Stimulated activated CD4-positive, alpha-beta T cell treated with anti-CD3 and anti-CD28 coated beads, Interleukin-15, amount 100 ng/mL, for 24 hours (primary cell): Measurements from ENCODE around the gene TMEM132D.

Experiments used
- DNase-seq: peaks from one replicate; pipeline ENCODE4 v3.0.0-alpha.2; 2020

Gene TMEM132D

GRCh38 chr12:129310346-129310745 lies 593.5 kb downstream of the TMEM132D start:
- no peak for DNase-seq

GRCh38 chr12:129305851-129306250 lies 598.0 kb downstream of the TMEM132D start:
- no peak for DNase-seq

GRCh38 chr12:129304529-129304928 lies 599.3 kb downstream of the TMEM132D start:
- no peak for DNase-seq

GRCh38 chr12:129300011-129300410 lies 603.8 kb downstream of the TMEM132D start:
- DNase-seq, result no peak

GRCh38 chr12:129298921-129299320 lies 604.9 kb downstream of the TMEM132D start:
- no peak for DNase-seq

GRCh38 chr12:129296671-129297070 lies 607.2 kb downstream of the TMEM132D start:
- no peak for DNase-seq

- DNase-seq, result no peak
These were observed 609.0 kb downstream of the TMEM132D start for GRCh38 chr12:129294868-129295267.

- DNase-seq, result no peak
These were observed 624.1 kb downstream of the TMEM132D start for GRCh38 chr12:129279771-129280170.

GRCh38 chr12:129276361-129277060 lies 627.3 kb downstream of the TMEM132D start:
- no peak for DNase-seq

GRCh38 chr12:129269756-129270495 lies 633.9 kb downstream of the TMEM132D start:
- DNase-seq, result no peak

GRCh38 chr12:129258781-129259318 lies 645.0 kb downstream of the TMEM132D start:
- DNase-seq, result no peak

- no peak for DNase-seq
These were observed 646.3 kb downstream of the TMEM132D start for GRCh38 chr12:129257524-129257923.

GRCh38 chr12:129246630-129247029 lies 657.2 kb downstream of the TMEM132D start:
- DNase-seq, result no peak

GRCh38 chr12:129245769-129246168 lies 658.1 kb downstream of the TMEM132D start:
- no peak for DNase-seq

GRCh38 chr12:129241852-129242251 lies 662.0 kb downstream of the TMEM132D start:
- DNase-seq, result no peak

- no peak for DNase-seq
These were observed 665.9 kb downstream of the TMEM132D start for GRCh38 chr12:129237881-129238280.

GRCh38 chr12:129234209-129234608 lies 669.6 kb downstream of the TMEM132D start:
- DNase-seq, result no peak

- DNase-seq, result no peak
These were observed 672.3 kb downstream of the TMEM132D start for GRCh38 chr12:129231491-129231890.

GRCh38 chr12:129230995-129231394 lies 672.8 kb downstream of the TMEM132D start:
- no peak for DNase-seq

GRCh38 chr12:129226851-129227250 lies 677.0 kb downstream of the TMEM132D start:
- no peak for DNase-seq

- DNase-seq, result no peak
These were observed 677.8 kb downstream of the TMEM132D start for GRCh38 chr12:129226005-129226404.

- DNase-seq, result no peak
These were observed 688.3 kb downstream of the TMEM132D start for GRCh38 chr12:129215556-129215955.

- no peak for DNase-seq
These were observed 690.3 kb downstream of the TMEM132D start for GRCh38 chr12:129213551-129213950.
